HG03460 (cell line): ENCODE results near the gene DPPA5.
"Not testable (repeated sequence)": the region's sequence is repeated elsewhere in the genome, so short reads cannot be mapped to it uniquely, and the experiment has no call there.

ENCODE experiments used
- ATAC-seq: cut with Tn5 transposase; IDR thresholded peaks from one replicate; pipeline ENCODE4 v1.9.1; 2021; ENCODE audit not compliant: unreplicated experiment

DPPA5 gene, protein sequence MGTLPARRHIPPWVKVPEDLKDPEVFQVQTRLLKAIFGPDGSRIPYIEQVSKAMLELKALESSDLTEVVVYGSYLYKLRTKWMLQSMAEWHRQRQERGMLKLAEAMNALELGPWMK

DNA sequence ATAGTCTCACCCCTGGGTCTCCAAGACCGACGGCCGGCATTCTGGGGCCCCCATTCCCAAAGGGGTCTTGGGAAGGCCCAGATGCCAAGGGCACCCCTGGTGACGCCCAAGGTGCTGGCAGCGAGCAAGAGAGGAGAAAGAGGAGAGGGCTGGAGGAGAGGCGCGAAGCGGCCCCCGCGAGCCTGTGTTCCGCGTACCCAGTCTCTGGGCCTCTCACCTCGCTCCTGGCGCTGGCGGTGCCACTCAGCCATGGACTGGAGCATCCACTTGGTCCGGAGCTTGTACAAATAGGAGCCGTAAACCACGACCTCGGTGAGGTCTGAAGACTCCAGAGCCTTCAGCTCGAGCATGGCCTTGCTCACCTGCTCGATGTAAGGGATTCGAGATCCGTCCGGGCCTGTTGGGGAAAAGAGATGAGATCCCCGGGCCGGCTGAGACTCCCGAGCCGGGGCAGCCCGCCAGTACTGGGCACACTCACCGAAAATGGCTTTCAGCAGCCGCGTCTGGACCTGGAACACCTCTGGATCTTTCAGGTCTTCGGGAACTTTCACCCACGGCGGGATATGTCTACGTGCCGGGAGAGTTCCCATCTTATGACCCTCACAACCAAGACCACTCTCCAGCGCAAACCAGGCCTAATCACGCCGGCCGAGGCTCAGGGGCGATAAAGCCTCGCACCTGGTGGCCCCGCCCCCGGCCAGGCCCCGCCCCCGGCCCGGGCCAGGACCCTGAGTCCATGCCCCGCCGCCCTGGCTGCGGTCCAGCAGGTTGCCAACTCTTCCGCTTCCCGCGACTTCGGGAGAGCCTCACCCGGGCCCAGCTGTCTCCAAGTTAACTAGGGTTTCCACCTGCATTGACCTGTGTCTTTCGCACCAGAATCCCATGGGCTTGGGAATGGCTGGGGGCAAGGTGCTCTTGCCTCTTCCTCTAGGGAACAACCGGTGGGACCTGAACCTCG is at the start of gene DPPA5:
DPPA5 (minus strand) TSS at position 641 of the 958 bp plus-strand sequence; CDS start at position 590, 51 bp downstream.
- no peak for ATAC-seq

DNA sequence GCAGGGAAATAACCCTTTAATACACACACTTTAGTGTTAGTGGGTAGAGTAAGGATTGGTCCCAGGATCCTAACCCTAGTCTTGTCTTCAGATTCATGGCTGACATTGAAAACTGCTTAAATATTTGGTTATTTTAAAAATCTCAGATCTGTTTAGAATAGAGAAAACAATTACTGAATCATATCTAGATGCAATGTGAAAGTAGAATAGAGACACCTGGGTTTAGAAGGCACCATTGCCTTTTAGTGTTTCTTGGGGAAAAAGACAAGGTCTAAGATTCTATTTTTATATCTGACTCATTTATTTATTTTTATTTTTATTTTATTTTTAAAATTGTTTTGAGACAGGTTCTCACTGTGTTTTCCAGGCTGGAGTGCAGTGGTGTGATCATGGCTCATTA is 46.6 kb upstream of the DPPA5 start:
- no peak for ATAC-seq

DNA sequence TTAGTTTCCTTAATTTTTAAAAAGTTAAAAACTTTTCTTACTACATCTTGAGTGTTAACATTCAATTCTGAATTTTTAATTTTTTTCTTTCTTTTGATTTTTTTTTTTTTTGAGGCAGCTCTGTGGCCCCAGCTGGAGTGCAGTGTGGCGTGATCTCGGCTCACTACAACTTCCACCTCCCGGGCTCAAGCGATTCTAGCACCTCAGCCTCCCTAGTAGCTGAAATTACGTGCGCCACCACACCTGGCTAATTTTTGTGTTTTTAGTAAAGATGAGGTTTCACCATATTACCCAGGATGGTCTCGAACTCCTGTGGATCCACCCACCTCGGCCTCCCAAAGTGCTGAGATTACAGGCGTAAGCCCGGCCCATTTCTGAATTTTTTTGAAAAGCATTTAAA is 41.8 kb upstream of the DPPA5 start:
- no peak for ATAC-seq

DNA sequence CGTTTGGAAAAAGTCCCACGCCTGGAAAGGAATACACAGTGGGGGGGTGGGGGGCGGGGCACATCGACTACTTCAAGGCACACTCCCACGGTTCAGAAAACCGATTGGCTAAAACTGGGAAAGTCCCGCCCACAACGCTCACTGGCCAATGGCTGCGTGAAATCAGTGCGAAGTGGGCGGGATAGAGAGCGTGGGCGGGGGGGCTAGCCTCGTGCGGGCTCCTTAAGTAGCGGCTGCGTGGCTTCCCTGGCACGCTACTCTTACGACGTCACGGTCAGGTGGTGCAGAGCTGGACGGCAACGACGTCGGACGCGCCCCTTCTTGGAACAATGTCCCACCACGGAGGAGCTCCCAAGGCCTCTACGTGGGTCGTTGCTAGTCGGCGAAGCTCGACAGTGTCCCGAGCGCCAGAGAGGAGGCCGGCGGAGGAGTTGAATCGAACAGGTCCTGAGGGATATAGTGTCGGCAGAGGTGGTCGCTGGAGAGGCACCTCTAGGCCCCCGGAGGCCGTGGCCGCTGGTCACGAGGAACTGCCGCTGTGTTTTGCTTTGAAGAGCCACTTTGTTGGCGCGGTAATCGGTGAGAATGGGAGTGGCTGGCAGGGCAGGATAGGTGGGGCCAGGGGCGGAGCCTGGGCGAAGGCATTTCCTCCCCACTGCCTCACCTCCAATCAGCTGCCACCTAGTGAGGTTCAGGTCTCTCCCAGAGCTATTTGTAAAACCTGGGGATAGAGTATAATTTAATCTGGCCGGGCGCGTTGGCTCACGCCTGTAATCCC is 40.7 kb upstream of the DPPA5 start, which contains the start of gene DDX43:
DDX43 (plus strand) TSS at position 252 of the 778 bp plus-strand sequence; CDS start at position 330, 78 bp downstream.
- no peak for ATAC-seq

DNA sequence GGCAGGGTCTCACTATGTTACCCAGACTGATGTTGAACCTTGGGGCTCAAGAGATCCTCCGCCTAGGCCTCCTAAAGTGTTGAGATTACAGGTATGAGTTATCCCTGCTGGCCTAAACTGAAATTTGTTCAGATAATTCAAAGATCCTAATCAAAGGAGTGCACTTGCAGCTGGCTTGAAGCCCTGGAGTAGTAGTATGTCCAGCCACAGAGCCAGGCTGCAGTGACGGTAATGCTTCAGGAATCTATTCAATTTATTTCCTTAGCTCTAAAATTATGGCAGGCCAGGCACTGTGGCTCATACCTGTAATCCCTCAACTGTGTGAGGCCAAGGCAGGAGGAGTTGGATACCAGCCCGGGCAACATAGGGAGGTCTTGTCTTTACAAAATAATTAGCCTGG is 39.2 kb upstream of the DPPA5 start:
- ATAC-seq, result no peak

DNA sequence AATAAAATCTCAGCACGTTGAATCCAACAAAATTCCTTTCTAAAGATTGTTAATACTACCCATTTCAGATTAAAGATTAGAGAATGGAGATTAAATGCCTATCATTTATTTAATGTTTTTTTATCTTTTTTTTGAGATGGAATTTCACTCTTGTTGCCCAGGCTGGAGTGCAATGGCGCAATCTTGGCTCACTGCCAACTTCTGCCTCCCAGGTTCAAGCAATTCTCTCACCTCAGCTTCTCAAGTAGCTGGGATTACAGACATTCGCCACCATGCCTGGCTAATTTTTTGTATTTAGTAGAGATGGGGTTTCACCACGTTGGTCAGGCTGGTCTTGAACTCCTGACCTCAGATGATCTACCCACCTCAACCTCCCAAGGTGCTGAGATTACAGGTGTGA is 38.1 kb upstream of the DPPA5 start:
- not testable (repeated sequence) for ATAC-seq

DNA sequence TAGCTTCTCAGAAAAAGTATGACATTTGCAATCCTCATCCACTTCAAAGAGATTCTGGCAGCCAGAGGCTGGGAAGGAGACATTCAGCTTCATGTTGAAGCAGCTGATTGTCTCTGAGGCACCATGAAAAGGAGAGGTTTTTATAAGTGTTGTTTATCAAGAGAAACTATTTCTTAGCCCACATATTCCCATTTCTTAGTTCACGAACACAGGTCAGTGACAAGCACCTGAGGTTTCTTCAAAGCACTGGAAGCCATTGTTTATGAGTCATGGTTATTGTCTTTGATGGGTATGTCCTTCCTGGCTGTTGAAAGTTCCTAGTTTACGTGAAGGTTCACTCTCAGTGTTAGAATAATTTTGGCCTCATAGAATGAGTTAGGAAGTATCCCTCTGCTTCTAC is 37.6 kb upstream of the DPPA5 start:
- ATAC-seq, result no peak

DNA sequence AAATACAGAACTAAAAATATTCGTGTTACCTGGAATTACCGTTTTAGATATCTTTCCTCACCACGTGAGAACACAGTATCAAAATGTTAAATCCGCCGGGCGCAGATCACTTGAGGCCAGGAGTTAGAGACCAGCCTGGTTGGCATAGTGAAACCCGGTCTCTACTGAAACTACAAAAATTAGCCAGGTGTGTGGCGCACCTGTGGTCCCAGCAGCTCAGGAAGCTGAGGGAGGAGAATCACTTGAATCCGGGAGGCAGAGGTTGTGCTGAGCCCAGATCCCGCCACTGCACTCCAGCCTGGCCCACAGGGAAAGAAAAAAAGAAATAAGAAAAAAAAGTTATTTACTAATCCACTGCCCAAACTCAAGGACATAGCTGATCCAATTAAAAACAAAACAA is 35.8 kb upstream of the DPPA5 start:
- ATAC-seq, result no peak

DNA sequence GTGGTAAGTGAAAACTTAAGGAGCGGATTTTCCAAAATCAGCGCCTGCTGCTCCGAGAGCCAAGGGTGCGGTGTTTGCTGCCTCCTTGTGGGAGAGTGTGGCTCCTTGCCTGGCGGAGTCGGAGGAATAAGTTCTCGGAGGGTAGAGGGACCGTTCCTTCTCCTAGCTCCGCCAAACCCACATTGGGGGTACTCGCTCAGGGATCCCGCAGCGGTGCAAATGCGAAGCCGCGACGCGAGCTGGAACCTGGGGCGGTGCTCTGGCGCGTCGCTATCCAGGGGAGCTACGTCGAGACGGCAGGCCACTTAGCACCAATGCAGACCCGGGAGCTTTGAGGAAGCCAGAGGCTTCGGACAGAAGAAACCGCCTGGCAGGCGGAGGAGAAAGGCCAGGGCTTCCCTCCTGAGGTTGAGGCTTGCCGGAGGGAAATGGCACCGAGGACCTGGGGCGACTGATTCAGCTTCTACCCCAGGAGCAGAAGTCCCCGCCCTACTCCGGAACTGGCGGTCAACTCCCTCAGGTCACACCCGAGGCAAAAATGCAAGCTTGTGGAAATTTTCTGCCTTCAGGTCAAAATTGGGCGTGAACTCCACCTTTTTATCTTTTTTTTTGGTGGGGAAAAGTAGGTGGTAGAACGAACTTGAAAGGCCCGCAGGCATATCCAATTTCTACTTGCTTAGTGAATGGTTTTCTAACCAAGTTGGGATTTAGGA is 34.9 kb upstream of the DPPA5 start:
- ATAC-seq, result peak; percentile 75

DNA sequence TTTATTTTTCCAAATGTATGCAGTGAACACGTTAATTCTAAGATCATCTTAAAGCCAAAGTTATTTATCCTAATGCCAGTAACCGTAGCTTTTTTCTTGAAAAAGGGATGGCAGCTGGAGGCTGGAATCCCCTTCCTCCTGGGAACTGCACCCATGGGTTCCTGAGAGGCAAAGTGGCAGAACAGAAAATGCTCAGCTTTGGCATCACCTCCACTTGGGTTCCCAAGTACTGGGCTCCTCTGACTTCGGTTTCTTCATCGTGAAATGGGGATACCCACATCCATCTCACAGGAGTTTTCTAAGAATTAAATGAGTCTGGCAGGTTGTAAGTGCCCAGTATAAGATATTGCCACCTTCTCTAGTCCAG is 34.3 kb upstream of the DPPA5 start:
- ATAC-seq, result peak; percentile 24

DNA sequence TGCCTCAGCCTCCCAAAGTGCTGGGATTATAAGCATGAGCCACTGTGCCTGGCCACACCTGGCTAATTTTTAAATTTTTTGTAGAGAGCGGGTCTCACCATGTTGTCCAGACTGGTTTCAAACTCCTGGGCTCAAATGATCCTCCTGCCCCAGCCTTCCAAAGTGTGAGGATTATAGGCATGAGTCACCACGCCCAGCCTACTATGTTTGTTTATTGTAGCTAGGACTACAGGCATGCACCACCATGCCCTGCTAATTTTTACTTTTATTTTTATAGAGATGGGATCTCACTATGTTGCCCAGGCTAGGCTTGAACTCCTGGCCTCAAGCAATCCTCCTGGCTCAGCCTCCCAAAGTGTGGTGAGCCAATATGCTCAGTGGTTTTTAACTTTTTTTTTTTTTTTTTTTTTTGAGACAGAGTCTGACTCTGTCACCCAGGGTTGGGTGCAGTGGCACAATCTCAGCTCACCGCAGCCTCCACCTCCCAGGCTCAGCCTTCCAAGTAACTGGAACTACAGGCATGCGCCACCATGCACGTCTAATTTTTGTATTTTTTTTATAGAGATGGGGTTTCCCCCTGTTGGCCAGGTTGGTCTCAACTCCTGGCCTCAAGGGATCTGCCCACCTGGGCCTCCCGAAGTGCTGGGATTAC is 28.5 kb upstream of the DPPA5 start:
- no peak for ATAC-seq

DNA sequence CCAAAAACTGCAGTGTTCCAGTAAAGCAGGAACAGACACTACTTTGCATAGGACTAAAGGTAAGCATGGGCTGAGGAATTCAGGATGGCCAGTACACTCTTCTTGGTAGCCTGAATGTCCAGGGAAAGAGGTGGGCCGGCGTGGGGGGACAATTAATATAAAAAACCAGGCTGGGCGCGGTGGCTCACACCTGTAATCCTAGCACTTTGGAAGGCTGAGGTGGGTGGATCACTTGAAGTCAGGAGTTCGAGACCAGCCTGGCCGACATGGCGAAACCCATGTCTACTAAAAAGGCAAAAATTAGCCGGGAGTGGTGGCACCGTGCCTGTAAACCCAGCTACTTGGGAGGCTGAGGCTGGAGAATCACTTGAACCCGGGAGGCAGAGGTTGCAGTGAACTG is 27.5 kb upstream of the DPPA5 start:
- not testable (repeated sequence) for ATAC-seq

DNA sequence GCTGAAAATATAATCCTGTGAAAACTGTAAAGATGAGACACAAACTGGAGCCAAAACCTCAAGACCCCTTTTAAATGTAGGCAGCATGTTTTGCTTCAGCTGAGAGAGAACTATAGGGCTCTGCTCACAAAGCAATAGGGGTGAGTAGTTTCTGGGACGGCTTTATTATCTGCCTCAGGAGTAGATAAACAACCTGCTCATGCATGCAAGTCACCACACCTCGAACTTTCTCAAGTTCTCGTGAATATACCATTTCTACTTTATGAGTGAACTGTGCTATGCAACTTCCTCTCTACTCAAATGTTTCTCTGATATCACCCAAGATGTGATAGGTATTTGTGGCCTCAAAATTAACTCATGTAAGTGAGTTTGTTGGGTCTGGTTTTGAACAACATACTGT is 23.1 kb upstream of the DPPA5 start:
- no peak for ATAC-seq

DNA sequence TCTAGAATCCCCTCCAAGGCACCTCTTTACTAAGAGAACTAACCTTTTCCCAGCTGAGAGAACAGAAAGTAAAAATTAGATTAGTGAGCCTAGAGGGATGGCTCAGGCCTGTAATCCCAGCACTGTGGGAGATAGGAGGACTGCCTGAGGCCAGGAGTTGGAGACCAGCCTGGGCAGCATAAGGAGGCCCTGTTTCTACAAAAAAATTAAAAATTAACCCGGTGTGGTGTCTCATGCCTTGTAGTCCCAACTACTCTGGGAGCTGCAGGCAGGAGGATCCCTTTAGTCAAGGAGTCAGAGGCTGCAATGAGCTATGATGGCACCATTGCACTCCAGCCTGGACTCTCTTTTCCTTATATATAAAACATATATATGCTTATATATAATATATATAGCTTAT is 21.1 kb upstream of the DPPA5 start:
- no peak for ATAC-seq

DNA sequence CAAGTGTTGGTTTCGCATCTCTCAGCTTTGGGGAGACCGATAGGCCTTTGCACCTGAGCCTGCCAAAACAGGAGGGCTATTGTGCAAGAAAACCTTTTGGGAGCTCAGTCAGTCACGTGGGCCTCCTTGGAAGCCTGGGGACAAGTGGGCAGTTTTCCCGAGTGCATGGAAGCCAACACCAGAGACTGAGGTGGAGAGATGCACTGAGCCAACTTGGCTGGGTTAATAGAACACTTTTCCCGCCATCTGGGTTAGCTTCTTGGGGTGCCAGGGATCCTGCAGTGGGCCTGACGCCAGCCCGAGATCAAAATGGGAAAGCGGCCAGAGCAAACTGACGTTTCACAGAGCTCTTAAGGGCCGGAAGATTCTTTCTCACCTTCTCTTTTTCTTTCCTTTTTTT is 18.4 kb upstream of the DPPA5 start:
- ATAC-seq, result no peak

DNA sequence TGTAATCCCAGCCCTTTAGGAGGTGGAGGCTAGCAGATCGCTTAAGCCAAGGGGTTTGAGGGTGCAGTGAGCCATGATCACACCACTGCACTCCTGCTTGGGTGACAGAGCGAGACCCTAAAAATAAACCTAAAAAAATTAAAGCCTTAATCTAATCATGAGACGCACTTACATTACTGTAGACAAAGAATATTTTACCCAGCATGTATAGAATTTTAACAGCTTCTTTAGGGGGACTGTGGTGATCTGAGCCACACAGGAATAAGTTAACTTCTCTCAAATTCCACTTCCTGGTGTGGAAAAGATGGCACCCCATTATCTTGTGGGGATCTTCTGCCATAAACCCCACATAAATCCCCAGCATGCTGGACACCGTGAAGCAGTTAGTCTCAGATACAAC is 17.9 kb upstream of the DPPA5 start:
- ATAC-seq, result no peak

DNA sequence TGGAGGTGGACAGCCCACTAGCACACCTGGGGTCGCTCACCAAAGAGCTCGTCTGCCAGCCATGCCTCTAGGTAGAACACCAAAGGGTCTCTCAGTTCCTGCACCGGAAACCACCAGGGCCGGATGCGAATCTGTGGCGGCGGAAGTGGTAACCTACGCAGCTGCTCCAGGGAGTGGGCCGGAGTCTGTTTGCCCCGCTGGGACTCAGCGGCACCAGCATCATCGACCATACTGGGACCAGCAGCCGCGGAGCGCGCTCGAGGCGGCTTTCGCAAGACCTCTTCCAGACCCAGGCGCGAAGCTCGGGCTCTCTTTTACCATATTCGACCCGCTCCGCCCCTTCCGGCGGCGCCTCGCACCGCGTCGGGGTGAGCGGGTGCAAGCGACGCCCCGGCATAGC is 15.5 kb upstream of the DPPA5 start, which contains the start of gene OOEP:
OOEP (minus strand) TSS at position 335 of the 400 bp plus-strand sequence; CDS start at position 230, 105 bp downstream.
- ATAC-seq, result no peak

DNA sequence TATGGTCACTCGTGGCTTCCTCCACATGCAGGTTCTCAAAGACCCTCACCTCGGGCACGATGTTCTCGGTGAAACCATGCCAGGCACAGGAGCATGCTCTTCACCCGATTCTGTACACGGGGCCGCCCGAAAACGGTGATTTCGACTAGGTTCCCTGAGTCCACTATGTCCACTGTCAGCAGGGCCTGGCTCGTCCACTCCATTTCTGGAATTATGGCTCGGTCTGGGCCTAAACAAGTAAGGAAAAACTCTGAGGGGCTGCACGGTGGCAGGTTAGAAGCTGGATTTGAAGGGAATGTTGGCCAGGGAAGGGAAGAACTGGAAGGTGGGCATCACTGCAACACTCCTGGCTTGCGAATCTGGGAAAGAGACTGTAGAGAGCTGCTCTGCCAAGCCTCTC is 15.1 kb upstream of the DPPA5 start:
- ATAC-seq, result no peak

DNA sequence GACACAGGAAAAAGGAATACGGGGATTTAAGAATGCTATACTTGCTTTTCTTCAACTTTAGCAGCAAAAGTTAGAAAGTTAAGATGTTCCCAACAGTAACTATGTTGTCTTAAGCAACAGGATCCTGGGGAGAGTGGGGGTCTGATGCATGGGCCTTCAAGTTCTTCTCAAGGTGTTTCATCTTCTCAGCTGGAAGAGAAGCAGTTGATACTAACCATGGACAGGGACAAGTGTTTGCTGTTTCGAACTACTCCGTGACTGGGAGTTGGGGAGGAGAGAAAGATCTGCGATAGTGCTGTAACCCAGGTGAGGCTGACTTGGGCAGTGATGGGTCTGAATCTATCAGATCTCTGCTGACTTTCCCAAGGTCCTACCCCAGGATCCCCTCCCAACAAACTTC is 14.6 kb upstream of the DPPA5 start:
- ATAC-seq, result no peak

DNA sequence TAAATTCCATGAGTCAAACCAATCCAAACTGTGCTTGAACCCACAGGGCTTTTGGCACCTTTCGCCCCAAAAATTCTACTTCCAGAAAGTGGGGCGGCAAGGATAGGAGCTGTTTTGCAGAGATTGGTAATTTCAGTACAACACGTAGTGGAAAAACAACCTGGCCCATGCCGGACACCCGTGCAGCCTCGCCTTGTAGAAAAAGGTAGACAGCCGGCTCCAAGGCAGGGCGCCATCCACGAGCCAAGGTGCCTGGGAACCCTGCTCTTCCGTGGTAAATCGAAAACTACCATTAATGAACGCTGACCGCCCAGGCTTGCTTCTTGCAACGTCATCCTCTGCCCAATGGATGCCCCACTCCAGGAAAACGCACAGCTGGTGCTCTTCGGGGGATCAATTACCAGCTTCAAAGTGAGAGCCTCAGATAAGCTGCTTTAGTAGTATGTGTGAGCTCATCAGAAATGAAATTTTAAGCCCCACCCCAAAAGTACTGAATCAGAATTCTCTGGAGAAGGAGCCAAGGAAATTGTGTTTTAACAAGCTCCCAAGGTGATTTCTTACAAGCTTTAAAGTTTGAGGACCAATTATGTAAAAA is 13.8 kb upstream of the DPPA5 start:
- ATAC-seq, result no peak
